Peyer's patch (tissue), 4 donors: ENCODE data around the gene OSBPL6. TPM values are rescaled to one million over a fixed set of nuclear protein-coding genes. Genes with fewer than 3 reads are reported as not detected.

Experiments used
- DNase-seq, 3 donors: peaks; one replicate each; pipeline ENCODE4 v3.0.0-alpha.2; 2017 to 2019
- H3K27ac ChIP-seq, 4 donors: fragments of 200-600 bp; sonication (generic); one replicate each; pipeline ENCODE4 v1.5.1; 2016 to 2019
- H3K27me3 ChIP-seq, 2 donors: fragments of 200-600 bp; sonication (generic); one replicate each; pipeline ENCODE4 v1.5.1; 2019
- H3K36me3 ChIP-seq, 3 donors: fragments of 200-600 bp; sonication (generic); one replicate each; pipeline ENCODE4 v1.5.1; 2016 to 2019
- H3K4me1 ChIP-seq, 4 donors: fragments of 200-600 bp; sonication (generic); one replicate each; pipeline ENCODE4 v1.5.1; 2016 to 2019
- H3K4me3 ChIP-seq, 4 donors: fragments of 200-600 bp; sonication (generic); 1 replicate in 3 of 4; 2 replicates in 1 of 4; pipeline ENCODE4 v1.5.1; 2016 to 2019; ENCODE audit warnings: mild to moderate bottlenecking in 1 of 4
- H3K9me3 ChIP-seq, 4 donors: fragments of 200-600 bp; sonication (generic); one replicate each; pipeline ENCODE4 v1.5.1; 2016 to 2019; ENCODE audit warnings: mild to moderate bottlenecking in 1 of 4
- POLR2A ChIP-seq, 2 donors: fragments of 450-650 bp; IDR thresholded peaks; one replicate each; pipeline ENCODE4 v1.5.1; 2017; ENCODE audit warnings: antibody characterized with exemption in 2 of 2, mild to moderate bottlenecking in 2 of 2, moderate library complexity in 2 of 2
- total RNA-seq, 4 donors: library from RNA; depleted of rRNA; stranded (reverse); fragments of >200 nt; gene quantifications; one replicate each; pipeline ENCODE4 v1.1.0, GENCODE V29; 2016
- TF ChIP-seq, protein P1 (sequence below), 6 experiments: fragments of 450-650 bp in 4 of 6; fragments of 200-600 bp in 2 of 6; sonication (generic) in 1 of 6; IDR thresholded peaks; one replicate each; pipeline ENCODE4 v1.5.1; 2017 to 2019; ENCODE audit warnings: antibody characterized with exemption in 6 of 6, mild to moderate bottlenecking in 3 of 6, moderate library complexity in 1 of 6

OSBPL6 gene
- total RNA-seq, 4 donors from 2014 or later = 3.4 to 14.9 (median 4.9) TPM

DNA sequence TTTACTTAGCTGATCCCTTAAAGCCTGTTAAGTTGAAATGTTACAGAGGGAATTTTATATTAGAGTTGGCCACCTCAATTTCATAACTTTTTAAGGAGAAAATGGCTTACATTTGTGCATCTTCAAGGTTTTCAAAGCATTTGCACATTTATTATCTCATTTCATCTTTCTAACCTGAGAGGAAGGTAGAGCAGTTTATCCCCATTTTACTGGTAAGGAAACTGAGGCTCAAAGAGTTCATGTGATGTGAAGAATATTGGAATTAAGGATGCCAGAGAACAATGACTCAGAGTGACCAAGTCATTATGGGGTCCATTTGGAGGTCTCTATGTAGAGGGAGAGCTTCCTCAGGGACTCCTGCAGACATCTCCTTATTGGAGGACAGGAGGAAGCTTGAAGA, 221.7 kb downstream of the OSBPL6 start:
- Histone ChIP-seq H3K36me3 (no peaks in the 10 kb centered on the region), H3K27me3 (no peaks in the 10 kb centered on the region), H3K4me1 (no peaks in the 10 kb centered on the region), H3K9me3 (no peaks in the 10 kb centered on the region), H3K27ac (no peak overlapping the region), H3K4me3 (no peak overlapping the region)
- DNase-seq = no peak
- no peak for TF ChIP-seq POLR2A (IDR thresholded peaks at IDR 0.05)
- TF ChIP-seq, protein P1, sequence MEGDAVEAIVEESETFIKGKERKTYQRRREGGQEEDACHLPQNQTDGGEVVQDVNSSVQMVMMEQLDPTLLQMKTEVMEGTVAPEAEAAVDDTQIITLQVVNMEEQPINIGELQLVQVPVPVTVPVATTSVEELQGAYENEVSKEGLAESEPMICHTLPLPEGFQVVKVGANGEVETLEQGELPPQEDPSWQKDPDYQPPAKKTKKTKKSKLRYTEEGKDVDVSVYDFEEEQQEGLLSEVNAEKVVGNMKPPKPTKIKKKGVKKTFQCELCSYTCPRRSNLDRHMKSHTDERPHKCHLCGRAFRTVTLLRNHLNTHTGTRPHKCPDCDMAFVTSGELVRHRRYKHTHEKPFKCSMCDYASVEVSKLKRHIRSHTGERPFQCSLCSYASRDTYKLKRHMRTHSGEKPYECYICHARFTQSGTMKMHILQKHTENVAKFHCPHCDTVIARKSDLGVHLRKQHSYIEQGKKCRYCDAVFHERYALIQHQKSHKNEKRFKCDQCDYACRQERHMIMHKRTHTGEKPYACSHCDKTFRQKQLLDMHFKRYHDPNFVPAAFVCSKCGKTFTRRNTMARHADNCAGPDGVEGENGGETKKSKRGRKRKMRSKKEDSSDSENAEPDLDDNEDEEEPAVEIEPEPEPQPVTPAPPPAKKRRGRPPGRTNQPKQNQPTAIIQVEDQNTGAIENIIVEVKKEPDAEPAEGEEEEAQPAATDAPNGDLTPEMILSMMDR (IDR thresholded peaks at IDR 0.05) = no peak

DNA sequence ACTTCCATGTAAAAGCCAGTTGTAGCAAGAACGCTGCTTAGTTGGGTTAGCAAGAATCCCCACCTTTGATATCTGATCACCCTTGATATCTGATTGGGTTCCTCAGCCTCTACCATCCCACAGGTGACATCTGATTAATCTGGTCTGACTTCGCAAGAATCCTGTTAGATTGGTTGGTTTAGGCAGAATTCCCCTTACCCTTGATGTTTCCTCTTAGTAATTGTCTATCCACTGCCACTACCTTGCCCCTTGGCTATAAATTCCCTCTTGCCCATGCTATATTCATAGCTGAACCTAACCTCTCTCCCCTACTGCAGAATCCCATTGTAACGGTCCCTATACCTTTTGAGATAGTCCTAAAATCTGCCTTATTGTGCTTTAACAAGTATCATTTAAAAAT, 223.6 kb downstream of the OSBPL6 start:
- H3K4me1 ChIP-seq = no peaks in the 10 kb centered on the region
- no peaks in the 10 kb centered on the region for H3K9me3 ChIP-seq
- no peak for DNase-seq
- TF ChIP-seq POLR2A (IDR thresholded peaks at IDR 0.05) = no peak
- TF ChIP-seq, protein P1 (IDR thresholded peaks at IDR 0.05) = no peak
- H3K27ac ChIP-seq = no peak overlapping the region
- H3K27me3 ChIP-seq = no peaks in the 10 kb centered on the region
- H3K36me3 ChIP-seq = no peaks in the 10 kb centered on the region
- H3K4me3 ChIP-seq = no peak overlapping the region

DNA sequence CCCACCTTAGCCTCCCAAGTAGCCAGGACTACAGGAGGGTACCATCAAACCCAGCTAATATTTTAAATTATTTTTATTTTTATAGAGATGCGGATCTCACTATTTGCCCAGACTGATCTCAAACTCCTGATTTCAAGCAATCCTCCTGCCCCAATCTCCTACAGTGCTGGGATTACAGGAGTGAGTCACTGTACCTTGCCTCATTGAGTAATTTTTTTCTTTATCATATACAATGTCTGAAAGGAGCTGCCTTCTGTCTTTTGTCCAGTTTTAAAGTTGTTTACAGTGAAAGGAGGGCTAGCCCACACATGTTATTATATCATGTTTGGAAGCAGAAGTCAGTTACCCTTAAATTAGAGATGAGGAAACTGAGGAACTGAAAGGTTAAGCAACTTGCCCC, 224.1 kb downstream of the OSBPL6 start:
- H3K27me3 ChIP-seq = no peaks in the 10 kb centered on the region
- DNase-seq = no peak
- H3K27ac ChIP-seq = no peak overlapping the region
- no peaks in the 10 kb centered on the region for H3K9me3 ChIP-seq
- no peaks in the 10 kb centered on the region for H3K4me1 ChIP-seq
- H3K4me3 ChIP-seq = no peak overlapping the region
- TF ChIP-seq, protein P1 (IDR thresholded peaks at IDR 0.05) = no peak
- no peak for TF ChIP-seq POLR2A (IDR thresholded peaks at IDR 0.05)
- no peaks in the 10 kb centered on the region for H3K36me3 ChIP-seq

DNA sequence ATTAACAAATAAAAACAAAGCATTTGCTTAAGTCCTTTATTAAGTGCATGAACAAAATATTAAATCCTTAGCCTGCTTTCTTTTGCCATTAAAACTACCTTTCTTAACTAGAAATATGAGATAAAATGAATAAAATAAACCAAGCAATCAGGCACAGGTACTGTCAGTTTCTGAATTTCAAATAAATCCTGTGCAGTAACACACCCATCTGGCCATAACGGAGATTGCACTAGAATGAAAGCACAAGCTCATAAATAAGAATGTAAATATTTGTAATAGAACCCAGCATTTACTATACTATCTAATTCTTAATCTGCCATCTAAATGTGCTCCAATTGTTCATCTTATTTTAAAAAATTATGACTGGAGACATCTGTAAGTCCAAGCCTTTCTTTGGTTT, 224.8 kb downstream of the OSBPL6 start:
- Histone ChIP-seq H3K36me3 (no peaks in the 10 kb centered on the region), H3K4me1 (no peaks in the 10 kb centered on the region), H3K27me3 (no peaks in the 10 kb centered on the region), H3K9me3 (no peaks in the 10 kb centered on the region), H3K4me3 (no peak overlapping the region), H3K27ac (no peak overlapping the region)
- DNase-seq = no peak
- TF ChIP-seq, protein P1 (IDR thresholded peaks at IDR 0.05) = peak in 3 of 6 experiments; percentile 49 to 54 (median 51)
- TF ChIP-seq POLR2A (IDR thresholded peaks at IDR 0.05) = no peak

DNA sequence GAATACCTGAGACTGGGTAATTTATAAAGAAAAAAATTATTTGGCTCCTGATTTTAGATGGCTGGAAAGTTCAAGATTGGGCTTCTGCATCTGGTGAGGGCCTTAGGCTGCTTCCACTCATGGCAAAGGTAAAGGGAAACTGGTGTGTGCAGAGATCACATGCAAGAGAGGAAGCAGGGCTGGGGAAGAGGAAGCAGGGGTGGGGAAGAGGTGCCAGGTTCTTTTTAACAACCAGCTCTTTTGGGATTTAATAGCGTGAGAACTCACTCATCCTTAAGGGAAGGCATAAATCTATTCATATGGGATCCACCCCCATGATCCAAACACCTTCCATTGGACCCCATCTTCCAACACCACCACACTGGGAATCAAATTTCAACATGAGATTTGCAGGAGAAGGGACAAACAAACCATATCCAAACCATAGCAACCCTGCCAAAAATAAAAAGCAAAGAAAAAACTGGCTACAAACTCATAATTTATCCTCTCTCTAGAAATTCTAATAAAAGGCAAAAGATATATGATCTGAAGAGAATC, 226.2 kb downstream of the OSBPL6 start:
- DNase-seq = no peak
- H3K27me3 ChIP-seq = no peaks in the 10 kb centered on the region

More for the DNA sequence above, 226.2 kb downstream of the OSBPL6 start:
- Histone ChIP-seq H3K4me3 (no peak overlapping the region), H3K9me3 (no peaks in the 10 kb centered on the region), H3K4me1 (no peaks in the 10 kb centered on the region), H3K27ac (no peak overlapping the region), H3K36me3 (no peaks in the 10 kb centered on the region)
- TF ChIP-seq POLR2A (IDR thresholded peaks at IDR 0.05) = no peak
- TF ChIP-seq, protein P1 (IDR thresholded peaks at IDR 0.05) = no peak
